SJCRH30 (cell line): ENCODE results near the gene USP43. TPM values are rescaled to one million over a fixed set of nuclear protein-coding genes. Genes with fewer than 3 reads are reported as not detected.
"Not testable (repeated sequence)": the region's sequence is repeated elsewhere in the genome, so short reads cannot be mapped to it uniquely, and the experiment has no call there.

ENCODE experiments used
- DNase-seq, 2 experiments: peaks; one replicate each; pipeline ENCODE4 v3.0.0-alpha.2; 2015 to 2020
- H3K27ac ChIP-seq: fragments of 250-450 bp; sonication (Bioruptor Pico); 2 replicates; pipeline ENCODE4 v1.5.1; 2020; ENCODE audit warnings: mild to moderate bottlenecking, moderate library complexity
- H3K27me3 ChIP-seq: fragments of 250-450 bp; sonication (Bioruptor Pico); 2 replicates; pipeline ENCODE4 v1.5.1; 2020; ENCODE audit warnings: mild to moderate bottlenecking, moderate library complexity
- H3K36me3 ChIP-seq: fragments of 250-450 bp; sonication (Bioruptor Pico); 2 replicates; pipeline ENCODE4 v1.5.1; 2020; ENCODE audit warnings: mild to moderate bottlenecking, moderate library complexity
- H3K4me1 ChIP-seq: fragments of 250-450 bp; sonication (Bioruptor Pico); 2 replicates; pipeline ENCODE4 v1.5.1; 2020; ENCODE audit warnings: mild to moderate bottlenecking, moderate library complexity
- H3K4me3 ChIP-seq: fragments of 250-450 bp; sonication (Bioruptor Pico); 2 replicates; pipeline ENCODE4 v1.5.1; 2020; ENCODE audit warnings: mild to moderate bottlenecking, moderate library complexity
- H3K9me3 ChIP-seq: fragments of 250-450 bp; sonication (Bioruptor Pico); replicated peaks from 2 replicates; pipeline ENCODE4 v1.5.1; 2020; ENCODE audit warnings: mild to moderate bottlenecking, moderate library complexity
- total RNA-seq: library from RNA; depleted of rRNA; stranded (reverse); fragments of >200 nt; shearing (Covaris generic); gene quantifications from 2 replicates; pipeline ENCODE4 v1.2.3, GENCODE V29; 2014; rRNA removed

The USP43 gene
- 0.04 TPM in 1 of 2 replicates, not detected in the other for total RNA-seq

GRCh38 chr17:9644910-9645751 is at the start of gene USP43:
Gene USP43, plus strand, starts transcription at chr17:9645517. Its CDS starts 116 bp downstream, at chr17:9645633.
- Histone ChIP-seq H3K27me3 (no peaks in the 10 kb centered on the region), H3K27ac (no peak within 1 kb of the TSS), H3K36me3 (no peaks in the 10 kb centered on the region), H3K4me1 (no peaks in the 10 kb centered on the region), H3K4me3 (no peak within 1 kb of the TSS), H3K9me3 (no peaks in the 10 kb centered on the region)
- no peak for DNase-seq

- H3K36me3 ChIP-seq, DNase-seq, H3K4me3 ChIP-seq, H3K4me1 ChIP-seq, H3K9me3 ChIP-seq, H3K27me3 ChIP-seq, H3K27ac ChIP-seq: not testable (repeated sequence)
Measured at GRCh38 chr17:9597638-9598037, 47.7 kb upstream of the USP43 start.

DNA sequence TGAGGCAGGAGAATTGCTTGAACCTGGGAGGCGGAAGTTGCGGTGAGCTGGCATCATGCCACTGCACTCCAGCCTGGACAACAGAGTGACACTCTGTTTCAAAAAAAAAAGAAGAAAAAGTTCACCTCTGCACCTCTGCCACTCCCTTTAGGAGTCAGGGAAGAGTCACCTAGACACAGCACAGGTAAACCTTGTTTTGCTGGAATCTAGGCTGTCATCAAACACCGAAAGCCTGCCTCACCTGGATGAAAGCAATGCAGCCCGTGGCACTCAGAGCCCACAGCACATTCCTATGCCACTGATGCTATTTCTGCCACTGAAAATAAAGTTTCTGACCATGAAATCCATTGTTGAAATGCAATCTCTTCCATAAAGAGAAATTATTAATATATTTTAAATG is 46.7 kb upstream of the USP43 start:
- no peak overlapping the region for H3K27ac ChIP-seq
- H3K4me3 ChIP-seq, result no peak overlapping the region
- DNase-seq, result no peak
- H3K9me3 ChIP-seq, result no peaks in the 10 kb centered on the region
- no peaks in the 10 kb centered on the region for H3K4me1 ChIP-seq
- H3K27me3 ChIP-seq, result no peaks in the 10 kb centered on the region
- H3K36me3 ChIP-seq, result no peaks in the 10 kb centered on the region

DNA sequence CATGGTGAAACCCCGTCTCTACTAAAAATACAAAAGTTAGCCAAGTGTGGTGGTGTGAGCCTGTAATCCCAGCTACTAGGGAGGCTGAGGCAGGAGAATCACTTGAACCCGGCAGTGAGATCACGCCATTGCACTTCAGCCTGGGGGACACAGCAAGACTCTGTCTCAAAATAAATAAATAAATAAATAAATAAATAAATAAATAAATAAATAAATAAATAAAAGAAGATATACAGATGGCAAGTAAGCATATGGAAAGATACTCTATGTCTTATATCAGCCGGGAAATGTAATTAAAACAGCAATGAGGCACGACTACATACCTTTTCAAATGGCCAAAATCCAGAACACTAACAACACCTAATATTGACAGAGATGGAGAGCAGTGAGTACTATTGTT is 40.7 kb upstream of the USP43 start:
- H3K4me1 ChIP-seq, H3K36me3 ChIP-seq, H3K4me3 ChIP-seq, DNase-seq, H3K27me3 ChIP-seq, H3K9me3 ChIP-seq, H3K27ac ChIP-seq: not testable (repeated sequence)

- H3K4me3 ChIP-seq, result no peak overlapping the region
- no peak for DNase-seq
- H3K27me3 ChIP-seq, result no peaks in the 10 kb centered on the region
- no peaks in the 10 kb centered on the region for H3K9me3 ChIP-seq
- H3K36me3 ChIP-seq, result no peaks in the 10 kb centered on the region
- no peaks in the 10 kb centered on the region for H3K4me1 ChIP-seq
- no peak overlapping the region for H3K27ac ChIP-seq
Measured at GRCh38 chr17:9606453-9606852, 38.9 kb upstream of the USP43 start.

GRCh38 chr17:9607058-9607457 is 38.3 kb upstream of the USP43 start:
- H3K27ac ChIP-seq, DNase-seq, H3K9me3 ChIP-seq, H3K4me1 ChIP-seq, H3K27me3 ChIP-seq, H3K36me3 ChIP-seq, H3K4me3 ChIP-seq: not testable (repeated sequence)

GRCh38 chr17:9611557-9611956 is 33.8 kb upstream of the USP43 start:
- Histone ChIP-seq H3K9me3 (no peaks in the 10 kb centered on the region), H3K4me1 (no peaks in the 10 kb centered on the region), H3K4me3 (no peak overlapping the region), H3K36me3 (no peaks in the 10 kb centered on the region), H3K27me3 (no peaks in the 10 kb centered on the region), H3K27ac (no peak overlapping the region)
- no peak for DNase-seq

DNA sequence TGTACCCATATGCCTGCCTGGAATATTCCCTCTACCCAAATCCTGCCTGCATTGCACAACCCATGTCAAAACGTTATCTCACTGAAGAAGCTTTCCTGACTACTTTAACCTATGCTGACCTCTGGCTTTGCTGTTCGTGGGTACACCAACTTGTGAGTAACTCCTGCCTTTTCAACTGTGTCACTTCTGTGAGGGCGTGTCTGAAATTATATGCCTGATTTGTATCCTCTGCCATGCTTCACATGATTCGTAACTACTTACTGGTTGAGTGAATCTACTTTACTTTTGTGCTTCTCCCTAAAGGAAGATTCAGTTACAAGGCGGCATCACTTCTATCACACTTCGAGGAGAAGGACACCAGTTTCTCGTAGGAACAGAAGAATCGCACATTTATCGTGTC is 33.3 kb upstream of the USP43 start:
- Histone ChIP-seq H3K4me3 (no peak overlapping the region), H3K4me1 (no peaks in the 10 kb centered on the region), H3K27me3 (no peaks in the 10 kb centered on the region), H3K9me3 (no peaks in the 10 kb centered on the region), H3K36me3 (no peaks in the 10 kb centered on the region), H3K27ac (no peak overlapping the region)
- no peak for DNase-seq

- H3K9me3 ChIP-seq, result no peaks in the 10 kb centered on the region
- no peak overlapping the region for H3K4me3 ChIP-seq
- H3K36me3 ChIP-seq, result no peaks in the 10 kb centered on the region
- H3K27ac ChIP-seq, result no peak overlapping the region
- H3K27me3 ChIP-seq, result no peaks in the 10 kb centered on the region
- DNase-seq, result no peak
- no peaks in the 10 kb centered on the region for H3K4me1 ChIP-seq
Measured at GRCh38 chr17:9615486-9615885, 29.8 kb upstream of the USP43 start.

- no peak for DNase-seq
- no peak overlapping the region for H3K27ac ChIP-seq
- no peak overlapping the region for H3K4me3 ChIP-seq
- no peaks in the 10 kb centered on the region for H3K9me3 ChIP-seq
- no peaks in the 10 kb centered on the region for H3K36me3 ChIP-seq
- H3K4me1 ChIP-seq, result no peaks in the 10 kb centered on the region
- H3K27me3 ChIP-seq, result no peaks in the 10 kb centered on the region
Measured at GRCh38 chr17:9622961-9623360, 22.4 kb upstream of the USP43 start.

DNA sequence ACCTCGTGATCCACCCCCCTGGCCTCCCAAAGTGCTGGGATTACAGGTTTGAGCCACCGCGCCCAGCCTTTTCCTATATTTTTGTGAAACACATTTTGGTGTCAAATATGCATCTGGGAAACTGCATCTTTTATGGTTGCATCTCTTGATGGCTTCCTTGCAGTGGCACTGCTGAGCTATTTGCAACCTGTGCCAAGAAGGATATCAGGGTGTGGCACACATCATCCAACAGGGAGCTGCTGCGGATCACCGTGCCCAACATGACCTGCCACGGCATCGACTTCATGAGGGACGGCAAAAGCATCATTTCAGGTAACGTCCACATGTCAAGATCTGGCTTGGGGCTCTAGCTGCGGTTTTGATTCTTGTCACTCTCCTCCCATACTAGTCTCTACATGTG is 16.8 kb upstream of the USP43 start:
- H3K27ac ChIP-seq, result no peak overlapping the region
- H3K27me3 ChIP-seq, result no peaks in the 10 kb centered on the region
- no peak overlapping the region for H3K4me3 ChIP-seq
- DNase-seq, result no peak
- H3K4me1 ChIP-seq, result no peaks in the 10 kb centered on the region
- H3K36me3 ChIP-seq, result no peaks in the 10 kb centered on the region
- H3K9me3 ChIP-seq, result no peaks in the 10 kb centered on the region

GRCh38 chr17:9632741-9633140 is 12.6 kb upstream of the USP43 start:
- no peak overlapping the region for H3K27ac ChIP-seq
- no peaks in the 10 kb centered on the region for H3K27me3 ChIP-seq
- no peak for DNase-seq
- H3K36me3 ChIP-seq, result no peaks in the 10 kb centered on the region
- H3K4me3 ChIP-seq, result no peak overlapping the region
- H3K9me3 ChIP-seq, result no peaks in the 10 kb centered on the region
- H3K4me1 ChIP-seq, result no peaks in the 10 kb centered on the region

GRCh38 chr17:9635340-9635739 is 10.0 kb upstream of the USP43 start:
- no peaks in the 10 kb centered on the region for H3K36me3 ChIP-seq
- no peak overlapping the region for H3K4me3 ChIP-seq
- H3K4me1 ChIP-seq, result no peaks in the 10 kb centered on the region
- H3K9me3 ChIP-seq, result no peaks in the 10 kb centered on the region
- DNase-seq, result no peak
- H3K27ac ChIP-seq, result no peak overlapping the region
- no peaks in the 10 kb centered on the region for H3K27me3 ChIP-seq

DNA sequence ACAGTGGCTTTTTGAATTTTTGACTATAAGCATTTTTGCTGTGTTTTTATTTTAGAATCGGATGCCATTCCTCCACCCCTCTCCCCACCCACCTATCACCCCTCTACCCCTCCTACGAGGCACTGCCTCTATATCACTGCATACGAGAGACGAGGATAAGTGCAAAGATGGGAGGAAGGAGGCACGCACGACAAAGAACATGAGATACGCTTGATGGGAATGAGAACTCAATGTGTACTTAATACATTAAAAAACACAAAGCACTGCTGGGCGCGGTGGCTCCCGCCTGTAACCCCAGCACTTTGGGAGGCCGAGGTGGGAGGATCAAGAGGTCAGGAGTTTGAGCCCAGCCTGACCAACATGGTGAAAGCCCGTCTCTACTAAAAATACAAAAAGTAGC is 8.8 kb upstream of the USP43 start:
- no peak for DNase-seq
- Histone ChIP-seq H3K4me3 (no peak overlapping the region), H3K9me3 (no peaks in the 10 kb centered on the region), H3K27ac (no peak overlapping the region), H3K4me1 (no peaks in the 10 kb centered on the region), H3K27me3 (no peaks in the 10 kb centered on the region), H3K36me3 (no peaks in the 10 kb centered on the region)

DNA sequence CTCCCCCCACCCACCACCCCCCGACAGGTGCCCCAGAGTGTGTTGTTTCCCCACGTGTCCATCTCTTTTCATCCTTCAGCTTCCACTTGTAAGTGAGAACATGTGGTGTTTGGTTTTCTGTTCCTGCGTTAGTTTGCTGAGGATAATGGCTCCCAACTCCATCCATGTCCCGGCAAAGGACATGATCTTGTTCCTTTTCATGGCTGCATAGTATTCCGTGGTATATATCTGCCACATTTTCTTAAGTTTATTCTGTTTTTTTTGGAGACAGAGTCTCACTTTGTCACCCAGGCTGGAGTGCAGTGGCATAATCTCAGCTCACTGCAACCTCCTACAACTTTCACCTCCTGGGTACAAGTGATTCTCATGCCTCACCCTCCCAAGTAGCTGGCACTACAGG is 4.9 kb upstream of the USP43 start:
- H3K27ac ChIP-seq, H3K27me3 ChIP-seq, H3K9me3 ChIP-seq, DNase-seq, H3K4me3 ChIP-seq, H3K36me3 ChIP-seq, H3K4me1 ChIP-seq: not testable (repeated sequence)

GRCh38 chr17:9643611-9644010 is 1.7 kb upstream of the USP43 start:
- no peaks in the 10 kb centered on the region for H3K36me3 ChIP-seq
- no peaks in the 10 kb centered on the region for H3K9me3 ChIP-seq
- H3K27me3 ChIP-seq, result no peaks in the 10 kb centered on the region
- H3K27ac ChIP-seq, result no peak overlapping the region
- H3K4me3 ChIP-seq, result no peak overlapping the region
- H3K4me1 ChIP-seq, result no peaks in the 10 kb centered on the region
- DNase-seq, result no peak
